RPMI8226 (cell line): ENCODE measurements around the gene TMEM59.
"Not testable (repeated sequence)": the region's sequence is repeated elsewhere in the genome, so short reads cannot be mapped to it uniquely, and the experiment has no call there.

Source experiments
- DNase-seq: peaks from one replicate; pipeline ENCODE4 v3.0.0-alpha.2; 2015

Gene TMEM59

DNA sequence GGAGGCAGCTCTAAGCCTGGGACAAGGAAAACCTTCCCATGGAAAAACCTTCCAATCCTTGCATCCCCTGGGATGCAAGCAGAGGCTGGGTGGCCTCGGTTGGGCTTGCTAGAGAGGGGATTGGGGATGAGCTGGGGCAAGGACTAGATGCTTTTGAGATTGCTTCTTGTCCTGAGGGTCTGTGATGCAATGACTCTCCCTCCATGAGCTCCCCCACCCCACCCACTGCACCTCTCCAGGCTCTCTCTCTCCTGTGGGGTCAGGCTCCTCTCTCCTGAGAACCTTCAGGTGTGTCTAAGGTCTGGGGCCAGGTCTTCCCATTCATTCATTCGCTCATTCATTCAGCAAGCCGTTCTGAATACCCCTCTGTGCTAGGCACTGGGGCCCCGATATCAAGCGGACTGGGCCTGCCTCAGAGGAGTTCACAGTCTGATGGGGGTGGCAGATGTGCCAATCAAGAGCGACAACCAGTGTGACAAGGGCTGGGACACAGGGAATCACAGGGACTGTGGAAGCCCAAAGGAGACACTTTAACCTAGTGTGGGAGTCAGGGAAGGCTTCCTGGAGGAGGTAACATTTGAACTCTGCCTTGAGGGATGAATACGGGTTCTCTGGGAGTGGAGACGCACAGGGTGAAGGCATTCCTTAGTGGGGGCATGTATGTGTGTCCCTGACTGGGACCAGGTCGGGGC lies 41.5 kb downstream of the TMEM59 start:
- DNase-seq, result no peak

DNA sequence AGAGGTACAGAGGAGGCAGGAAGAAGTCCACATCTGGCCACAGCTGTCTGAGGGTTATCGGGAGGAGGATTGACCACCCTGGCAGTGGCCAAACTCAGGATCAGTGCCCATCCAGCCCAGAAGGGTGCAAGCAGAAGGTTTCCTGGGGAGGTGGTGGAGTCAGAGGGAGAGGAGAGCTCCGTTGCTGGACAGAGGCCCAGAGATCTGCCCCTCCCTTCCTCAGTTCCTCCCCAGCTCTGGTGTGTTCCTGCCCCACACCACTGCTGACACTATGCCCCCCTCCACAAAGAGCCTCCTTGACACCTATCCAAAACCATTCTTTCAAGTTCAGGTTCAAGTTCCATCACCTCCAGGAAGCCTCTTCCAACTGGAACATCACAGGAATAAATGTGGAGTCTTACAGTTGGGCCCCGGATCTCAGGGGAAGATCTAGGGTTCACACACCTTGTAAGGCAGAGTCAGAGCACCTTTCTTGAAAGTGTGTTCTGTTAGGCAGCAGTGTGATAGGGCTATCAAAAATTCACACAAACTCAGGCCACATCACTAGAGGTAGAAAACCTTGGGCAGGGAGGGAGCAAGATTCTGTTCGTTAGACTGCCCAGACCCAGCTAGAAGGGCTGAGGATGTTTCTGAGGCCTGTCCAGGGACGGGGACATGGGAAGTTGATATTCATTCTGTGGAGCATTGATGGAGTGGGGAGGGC lies 42.4 kb downstream of the TMEM59 start:
- no peak for DNase-seq

DNA sequence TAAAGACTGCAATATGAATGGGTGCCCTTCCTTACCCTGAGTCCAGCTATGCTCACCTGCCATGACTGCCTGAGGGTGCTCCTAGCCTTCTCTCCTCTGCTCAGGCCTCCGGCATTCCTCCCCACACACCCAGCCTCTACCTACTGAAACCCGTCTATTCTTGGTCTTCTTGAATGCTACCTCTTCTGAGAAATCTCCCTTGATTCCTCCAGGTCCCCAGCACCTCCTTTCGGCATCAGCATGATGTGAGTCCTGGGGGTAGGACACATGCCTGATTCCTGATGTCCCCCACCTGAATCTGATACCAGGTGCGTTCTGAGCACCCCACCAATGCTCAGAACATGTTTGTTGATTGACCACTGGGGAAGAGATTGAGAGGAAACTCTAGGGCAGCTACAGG lies 43.6 kb downstream of the TMEM59 start:
- no peak for DNase-seq

DNA sequence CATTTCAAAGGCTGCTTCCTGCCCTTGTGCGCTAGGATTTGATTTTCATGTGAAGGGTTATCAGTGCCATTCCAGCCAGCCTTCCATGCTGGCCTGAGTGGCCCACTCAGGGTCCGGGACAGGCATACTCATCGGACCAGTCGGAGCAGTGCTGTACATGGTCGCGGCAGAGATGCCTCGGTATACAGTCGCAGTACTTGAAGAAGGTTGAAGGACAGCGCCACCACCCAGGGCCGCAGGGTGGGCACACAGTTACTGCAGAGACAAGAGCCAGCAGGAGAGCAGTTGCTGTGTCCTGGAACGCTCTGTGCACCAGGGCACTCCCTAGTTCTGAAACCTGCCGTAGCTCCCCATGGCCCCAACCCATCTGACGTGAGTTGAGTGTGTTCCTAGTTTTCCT lies 44.1 kb downstream of the TMEM59 start:
- no peak for DNase-seq

GRCh38 chr1:54007613-54008012 lies 45.4 kb downstream of the TMEM59 start:
- no peak for DNase-seq

GRCh38 chr1:54006508-54006907 lies 46.5 kb downstream of the TMEM59 start:
- no peak for DNase-seq

GRCh38 chr1:54004481-54005049 lies 48.4 kb downstream of the TMEM59 start:
- DNase-seq, result no peak

DNA sequence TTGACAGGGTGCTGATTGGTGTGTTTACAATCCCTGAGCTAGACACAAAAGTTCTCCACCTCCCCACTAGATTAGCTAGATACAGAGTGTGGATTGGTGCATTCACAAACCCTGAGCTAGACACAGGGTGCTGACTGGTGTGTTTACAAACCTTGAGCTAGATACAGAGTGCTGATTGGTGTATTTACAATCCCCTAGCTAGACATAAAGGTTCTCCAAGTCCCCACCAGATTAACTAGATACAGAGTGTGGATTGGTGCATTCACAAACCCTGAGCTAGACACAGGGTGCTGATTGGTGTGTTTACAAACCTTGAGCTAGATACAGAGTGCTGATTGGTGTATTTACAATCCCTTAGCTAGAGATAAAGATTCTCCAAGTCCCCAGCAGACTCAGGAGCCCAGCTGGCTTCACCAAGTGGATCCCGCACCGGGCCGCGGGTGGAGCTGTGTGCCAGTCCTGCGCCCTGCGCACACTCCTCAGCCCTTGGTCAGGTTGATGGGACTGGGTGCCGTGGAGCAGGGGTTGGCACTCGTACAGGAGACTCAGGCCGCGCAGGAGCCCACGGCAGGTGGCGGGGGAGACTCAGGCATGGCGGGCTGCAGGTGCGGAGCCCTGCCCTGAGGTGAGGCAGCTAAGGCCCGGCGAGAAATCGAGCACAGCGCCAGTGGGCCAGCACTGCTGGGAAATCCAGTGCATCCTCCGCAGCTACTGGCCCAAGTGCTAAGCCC lies 49.1 kb downstream of the TMEM59 start:
- DNase-seq, result not testable (repeated sequence)

DNA sequence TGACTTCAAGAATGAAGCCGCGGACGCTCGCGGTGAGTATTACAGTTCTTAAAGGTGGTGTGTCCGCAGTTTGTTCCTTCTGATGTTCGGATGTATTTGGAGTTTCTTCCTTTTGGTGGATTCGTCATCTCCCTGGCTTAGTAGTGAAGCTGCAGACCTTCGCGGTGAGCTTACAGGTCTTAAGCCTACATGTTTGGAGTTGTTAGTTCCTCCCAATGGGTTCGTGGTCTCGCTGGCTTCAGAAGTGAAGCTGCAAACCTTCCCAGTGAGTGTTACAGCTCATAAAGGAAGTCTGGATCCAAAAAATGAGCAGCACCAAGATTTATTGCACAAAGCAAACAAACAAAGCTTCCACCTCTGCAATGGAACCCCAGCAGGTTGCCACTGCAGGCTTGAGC lies 49.8 kb downstream of the TMEM59 start:
- DNase-seq, result no peak

DNA sequence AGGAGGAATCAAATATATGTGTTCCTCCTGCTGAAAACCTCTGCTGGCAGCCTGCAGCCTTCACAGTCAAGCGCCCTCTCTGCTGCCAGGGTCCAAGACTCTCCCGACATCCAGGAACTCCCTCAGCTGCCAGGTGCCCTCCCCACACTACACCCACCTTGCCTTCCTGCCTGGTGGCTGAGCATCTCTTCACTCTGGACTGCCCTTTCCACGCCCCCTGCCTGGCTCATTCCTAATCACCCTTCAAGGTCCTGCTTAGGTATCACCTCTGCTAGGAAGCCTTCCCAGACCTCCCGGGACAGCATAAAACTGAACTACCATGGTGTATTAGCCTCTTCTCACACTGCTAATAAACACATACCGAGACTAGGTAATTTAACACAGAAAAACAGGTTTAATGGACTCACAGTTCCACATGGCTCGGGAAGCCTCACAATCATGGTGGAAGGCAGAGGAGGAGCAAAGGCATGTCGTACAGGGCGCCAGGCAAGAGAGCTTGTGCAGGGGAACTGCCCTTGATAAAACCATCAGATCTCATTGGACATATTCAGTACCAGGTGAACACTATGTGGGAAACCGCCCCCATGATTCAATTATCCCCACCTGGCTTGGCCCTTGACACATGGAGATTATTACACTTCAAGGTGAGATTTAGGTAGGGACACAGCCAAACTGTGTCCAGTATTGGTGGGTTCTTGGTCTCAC lies 50.3 kb downstream of the TMEM59 start:
- no peak for DNase-seq

DNA sequence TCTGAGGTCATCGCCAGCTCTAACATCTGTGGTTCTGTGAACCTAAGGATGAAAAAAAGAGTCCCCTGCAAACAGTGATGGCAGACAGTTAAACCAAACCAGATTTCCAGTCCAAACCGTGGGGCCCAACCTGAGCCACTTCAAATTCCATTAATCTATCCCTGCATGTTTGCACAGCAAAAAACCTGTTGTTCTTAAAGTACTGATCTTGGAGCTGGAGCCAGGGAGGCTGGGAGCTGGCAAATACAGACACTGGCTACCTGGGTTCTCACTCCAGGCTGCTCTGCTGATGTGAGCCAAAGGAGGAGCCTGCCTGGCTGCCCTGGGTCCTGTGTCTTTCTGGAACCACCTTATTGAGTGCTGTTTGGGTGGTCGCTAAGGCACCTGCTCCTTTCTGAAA lies 51.4 kb downstream of the TMEM59 start:
- no peak for DNase-seq

DNA sequence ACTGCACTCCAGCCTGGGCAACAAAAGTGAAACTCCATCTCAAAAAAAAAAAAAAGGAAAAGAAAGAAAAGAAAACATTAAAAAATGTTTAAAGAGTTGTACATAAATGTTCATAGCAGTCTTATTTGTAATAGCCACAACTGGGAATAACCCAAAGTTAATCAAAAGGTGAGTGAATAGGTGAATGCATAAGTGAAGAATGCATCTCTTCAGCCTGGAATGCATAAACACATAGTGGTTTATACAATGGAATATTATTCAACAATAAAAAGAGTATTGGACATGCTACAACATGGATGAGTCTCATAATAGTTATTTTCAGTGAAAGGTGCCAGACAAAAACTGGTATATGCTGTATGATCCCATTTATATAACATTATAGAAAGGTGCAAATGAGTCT lies 53.1 kb downstream of the TMEM59 start:
- no peak for DNase-seq

DNA sequence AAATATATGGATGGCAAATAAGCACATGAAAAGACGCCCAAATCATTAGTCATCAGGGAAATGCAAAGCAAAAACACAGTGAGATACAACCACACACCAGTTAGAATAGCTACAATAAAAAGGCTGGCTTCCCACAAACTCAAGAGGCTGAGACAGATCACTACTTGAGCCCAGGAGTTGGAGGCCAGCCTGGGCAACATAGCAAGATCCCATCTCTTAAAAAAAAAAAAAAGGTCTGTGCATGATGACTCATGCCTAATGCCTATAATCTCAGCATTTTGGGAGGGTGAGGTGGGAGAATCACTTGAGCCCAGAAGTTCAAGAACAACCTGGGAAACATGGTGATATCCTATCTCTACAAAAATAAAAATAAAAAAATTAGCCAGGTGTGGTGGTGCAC lies 54.8 kb downstream of the TMEM59 start:
- no peak for DNase-seq

GRCh38 chr1:53995683-53996082 lies 57.3 kb downstream of the TMEM59 start:
- no peak for DNase-seq

- DNase-seq, result not testable (repeated sequence)
Measured at GRCh38 chr1:53994516-53994915, 58.5 kb downstream of the TMEM59 start.

- no peak for DNase-seq
Measured at GRCh38 chr1:53992085-53992874, 60.7 kb downstream of the TMEM59 start.

- DNase-seq, result no peak
Measured at GRCh38 chr1:53987880-53988279, 65.1 kb downstream of the TMEM59 start.

GRCh38 chr1:53986458-53986857 lies 66.5 kb downstream of the TMEM59 start:
- no peak for DNase-seq

DNA sequence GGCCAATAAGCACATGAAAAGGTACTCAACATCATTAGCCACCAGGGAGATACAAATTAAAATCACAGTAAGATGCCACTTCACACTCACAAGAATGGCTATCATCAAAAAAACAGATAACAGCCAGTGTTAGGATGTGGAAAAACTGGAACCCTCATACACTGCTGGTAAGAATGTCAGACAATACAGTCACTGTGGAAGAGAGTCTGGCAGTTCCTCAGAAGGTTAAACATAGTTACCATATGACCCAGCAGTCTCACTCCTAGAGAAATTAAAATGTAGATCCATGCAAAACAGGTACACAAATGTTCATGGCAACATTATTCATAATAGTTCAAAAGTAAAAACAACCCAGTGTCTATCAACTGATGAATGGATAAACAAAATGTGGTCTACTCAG lies 68.3 kb downstream of the TMEM59 start:
- no peak for DNase-seq

GRCh38 chr1:53982763-53983104 lies 70.3 kb downstream of the TMEM59 start:
- no peak for DNase-seq

GRCh38 chr1:53982034-53982762 lies 70.8 kb downstream of the TMEM59 start:
- DNase-seq, result no peak

DNA sequence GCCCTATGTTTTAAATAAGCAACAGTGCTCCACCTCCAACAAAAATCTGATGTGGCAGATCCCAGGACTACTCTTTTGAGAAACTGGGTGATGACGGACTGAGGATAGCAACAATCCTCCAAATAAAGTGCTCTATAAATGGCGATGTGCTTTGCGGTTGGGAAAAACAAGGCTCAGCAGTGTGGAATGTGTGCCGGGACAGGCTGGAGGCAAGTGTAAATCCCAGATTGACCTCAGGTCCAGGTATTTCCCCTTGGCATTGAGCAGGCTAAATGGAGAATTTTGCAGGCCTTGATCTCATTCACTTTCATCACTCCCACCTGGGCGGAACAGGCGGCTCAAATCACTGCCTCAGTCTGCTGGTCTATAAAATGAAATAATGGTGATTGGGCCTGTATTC lies 71.8 kb downstream of the TMEM59 start:
- DNase-seq, result no peak
